ENCODE measurements around the gene ATP2B2. TPM values are rescaled to one million over a fixed set of nuclear protein-coding genes. Genes with fewer than 3 reads are reported as not detected.
A peak's percentile ranks its signal among the peaks of the same experiment; 100 is the strongest.

Gene ATP2B2
- total and polyA plus RNA-seq, 2 of the 8 experiments (the other 6 are each of a cell fraction or from before 2014, with no cell fraction given): 0.14 to 1.2 TPM

DNA sequence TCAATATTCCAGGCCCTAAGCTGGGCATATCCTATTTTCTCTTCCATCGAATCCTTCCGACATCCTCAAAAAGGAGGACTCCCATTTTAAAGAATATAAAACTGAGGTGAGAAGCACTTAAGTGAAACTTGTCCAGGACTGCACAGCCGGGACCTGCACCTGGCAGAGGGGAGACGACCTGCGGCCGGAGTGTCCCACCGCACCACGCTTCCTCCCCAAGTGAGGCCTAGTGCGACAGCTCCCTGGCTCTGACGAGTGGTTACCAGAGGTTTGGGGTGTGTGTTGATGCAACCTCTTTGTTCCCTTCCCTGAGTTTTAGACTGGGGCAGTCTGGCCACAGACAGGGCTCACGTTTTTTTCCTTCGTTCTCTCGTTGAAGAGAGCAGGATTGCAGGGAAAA is 24.9 kb upstream of the ATP2B2 start:
- 93% methylated on average over 12 of the region's 13 CpGs; no CpG with 5 or more reads in 1 of the 2 experiments for WGBS, 2 experiments (ENCODE audit: extremely low coverage in 1 of 2, insufficient coverage in 1 of 2, insufficient read length in 1 of 2, insufficient replicate concordance in 2 of 2, low coverage in 1 of 2, low lambda C conversion rate in 2 of 2, missing lambda C conversion rate in 1 of 2)
- H3K27ac ChIP-seq (ENCODE audit: low read depth, low read length): no peak overlapping the region
- H3K27me3 ChIP-seq (replicated peaks in 1 of 4; ENCODE audit: control insufficient read depth in 3 of 4, extremely low read depth in 1 of 4, insufficient read depth in 3 of 4, low read length in 3 of 4): no peaks in the 10 kb centered on the region
- H3K23me2 ChIP-seq (ENCODE audit: low read depth, low read length): no peaks in the 10 kb centered on the region
- no peak overlapping the region for H2BK120ac ChIP-seq (replicated peaks; ENCODE audit: low read depth, low read length)
- ChIA-PET POLR2A (ENCODE audit: partially characterized antibody) (no interaction called here), CTCF (ENCODE audit: partially characterized antibody) (interaction anchor here (0.7 to 1.6 kb wide), 3 partner anchors 12 to 266 kb away, joined by 3 read pairs; no protein-coding TSS in a partner anchor)
- H3K23ac ChIP-seq (ENCODE audit: insufficient read length): no peak overlapping the region
- no peak overlapping the region for H2BK5ac ChIP-seq (ENCODE audit: low read depth, low read length)
- no peaks in the 10 kb centered on the region for H3K9me3 ChIP-seq (ENCODE audit: insufficient read depth in 2 of 2, low read depth in 1 of 2, low read length in 1 of 2)
- H2BK12ac ChIP-seq (ENCODE audit: low read depth, low read length): no peak overlapping the region
- no peak overlapping the region for H4K8ac ChIP-seq (ENCODE audit: extremely low read depth, insufficient read depth, low read length)
- H3K79me1 ChIP-seq (ENCODE audit: low read depth, low read length): no peaks in the 10 kb centered on the region
- H3K18ac ChIP-seq (ENCODE audit: extremely low read depth, low read length): no peak overlapping the region
- H3K4me2 ChIP-seq (ENCODE audit: insufficient read depth in 1 of 2, low read depth in 2 of 2, low read length in 2 of 2): no peak overlapping the region
- H2BK20ac ChIP-seq (ENCODE audit: low read length): no peak overlapping the region
- H3K14ac ChIP-seq (ENCODE audit: insufficient read length): no peak overlapping the region
- H3K4me1 ChIP-seq (replicated peaks in 1 of 4; ENCODE audit: control insufficient read depth in 3 of 4, insufficient read depth in 4 of 4, low read length in 3 of 4): no peaks in the 10 kb centered on the region
- H4K5ac ChIP-seq (ENCODE audit: insufficient read length, low read depth, low read length): no peak overlapping the region
- H3K56ac ChIP-seq (replicated peaks; ENCODE audit: insufficient read length, low read depth, low read length): no peak overlapping the region
- no peak overlapping the region for H4K91ac ChIP-seq (replicated peaks; ENCODE audit: insufficient read length, low read length)
- no peak overlapping the region for H2AK5ac ChIP-seq (ENCODE audit: low read depth, low read length)
- peak in 1 of 2 experiments; percentile 29 for DNase-seq (ENCODE audit: low read depth in 1 of 2, low spot score in 2 of 2)
- H3K4me3 ChIP-seq (ENCODE audit: extremely low read depth in 1 of 4, insufficient read depth in 2 of 4, low read depth in 3 of 4, low read length in 4 of 4): no peak overlapping the region
- H3K4ac ChIP-seq (replicated peaks; ENCODE audit: insufficient read length, low read depth, low read length): no peak overlapping the region
- no peak for FAIRE-seq
- no peaks in the 10 kb centered on the region for H3K79me2 ChIP-seq (ENCODE audit: control insufficient read depth in 1 of 2, insufficient read depth in 2 of 2, low read length in 2 of 2)
- H3K36me3 ChIP-seq (ENCODE audit: control insufficient read depth in 2 of 4, insufficient read depth in 4 of 4, low read length in 3 of 4): no peaks in the 10 kb centered on the region
- no peak overlapping the region for H3K9ac ChIP-seq (replicated peaks in 1 of 4; ENCODE audit: extremely low read depth in 1 of 4, low read depth in 3 of 4, low read length in 3 of 4)
- H2AFZ ChIP-seq (ENCODE audit: low read length): peak overlapping the region; percentile 60; the same call in 1 of the 2 replicates
- H4K20me1 ChIP-seq (replicated peaks in 1 of 2; ENCODE audit: control insufficient read depth in 1 of 2, insufficient read depth in 2 of 2, low read length in 2 of 2): no peaks in the 10 kb centered on the region
- no peak overlapping the region for H2BK15ac ChIP-seq (ENCODE audit: low read length)

Data from H1 (cell line).